HG02571 (cell line): ENCODE results near the gene CARD14.
"Not testable (repeated sequence)": the region's sequence is repeated elsewhere in the genome, so short reads cannot be mapped to it uniquely, and the experiment has no call there.

Experiments used
- ATAC-seq: cut with Tn5 transposase; IDR thresholded peaks from one replicate; pipeline ENCODE4 v1.9.1; 2021; ENCODE audit warnings: mild to moderate bottlenecking, moderate library complexity; ENCODE audit not compliant: unreplicated experiment

Gene CARD14

DNA sequence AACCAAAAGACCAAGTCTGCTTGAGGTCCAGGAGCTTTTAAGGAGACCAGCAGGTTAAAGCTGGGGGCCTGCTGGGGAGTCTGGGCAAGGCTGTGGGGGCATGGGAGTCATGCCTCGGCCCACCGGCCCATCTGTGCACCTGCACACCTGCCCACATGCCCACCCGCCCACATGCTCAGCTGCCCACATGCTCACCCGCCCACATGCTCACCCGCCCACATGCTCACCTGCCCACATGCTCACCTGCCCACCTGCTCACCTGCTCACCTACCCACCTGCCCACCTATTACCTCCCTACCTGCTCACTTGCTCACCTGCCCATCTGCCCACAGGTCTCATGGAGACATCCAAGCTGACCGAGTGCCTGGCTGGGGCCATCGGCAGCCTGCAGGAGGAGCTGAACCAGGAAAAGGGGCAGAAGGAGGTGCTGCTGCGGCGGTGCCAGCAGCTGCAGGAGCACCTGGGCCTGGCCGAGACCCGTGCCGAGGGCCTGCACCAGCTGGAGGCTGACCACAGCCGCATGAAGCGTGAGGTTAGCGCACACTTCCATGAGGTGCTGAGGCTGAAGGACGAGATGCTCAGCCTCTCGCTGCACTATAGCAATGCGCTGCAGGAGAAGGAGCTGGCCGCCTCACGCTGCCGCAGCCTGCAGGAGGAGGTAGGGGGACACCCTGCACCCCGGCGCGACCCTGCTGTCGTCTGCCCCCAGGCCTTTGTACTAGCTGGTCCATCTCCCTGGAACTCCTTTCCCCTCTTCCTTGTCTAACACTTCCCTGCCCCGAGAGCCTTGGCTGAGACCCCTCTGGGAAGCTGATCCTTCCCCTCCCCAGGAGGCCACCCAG, 14.0 kb downstream of the CARD14 start:
- ATAC-seq = no peak

- no peak for ATAC-seq
Observed at GRCh38 chr17:80184423-80184714, 14.5 kb downstream of the CARD14 start.

GRCh38 chr17:80185968-80186367, 16.1 kb downstream of the CARD14 start:
- ATAC-seq = no peak

GRCh38 chr17:80187090-80187489, 17.3 kb downstream of the CARD14 start:
- ATAC-seq = no peak

DNA sequence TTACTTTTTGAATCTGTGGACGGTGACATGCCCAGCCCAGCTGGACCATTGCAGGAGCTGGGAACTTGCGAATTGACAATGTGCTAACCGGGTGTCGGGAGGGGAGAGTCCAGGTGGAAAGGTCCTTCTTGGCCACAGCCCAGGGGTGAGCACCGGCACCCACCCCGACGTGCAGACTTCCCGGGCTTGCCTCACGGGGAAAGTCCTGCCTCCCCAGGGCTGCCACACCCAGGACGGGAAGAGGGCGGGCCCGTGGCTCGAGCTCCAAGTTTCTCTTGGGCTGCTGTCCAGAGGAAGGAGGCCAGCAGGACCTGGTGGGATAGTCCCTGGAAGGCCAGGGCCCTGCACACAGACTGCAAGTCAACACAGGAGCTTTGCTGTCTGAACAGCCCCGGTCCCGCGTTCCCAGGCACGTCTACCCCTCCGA, 17.7 kb downstream of the CARD14 start:
- ATAC-seq = no peak

- ATAC-seq = no peak
Observed at GRCh38 chr17:80189611-80190010, 19.8 kb downstream of the CARD14 start.

DNA sequence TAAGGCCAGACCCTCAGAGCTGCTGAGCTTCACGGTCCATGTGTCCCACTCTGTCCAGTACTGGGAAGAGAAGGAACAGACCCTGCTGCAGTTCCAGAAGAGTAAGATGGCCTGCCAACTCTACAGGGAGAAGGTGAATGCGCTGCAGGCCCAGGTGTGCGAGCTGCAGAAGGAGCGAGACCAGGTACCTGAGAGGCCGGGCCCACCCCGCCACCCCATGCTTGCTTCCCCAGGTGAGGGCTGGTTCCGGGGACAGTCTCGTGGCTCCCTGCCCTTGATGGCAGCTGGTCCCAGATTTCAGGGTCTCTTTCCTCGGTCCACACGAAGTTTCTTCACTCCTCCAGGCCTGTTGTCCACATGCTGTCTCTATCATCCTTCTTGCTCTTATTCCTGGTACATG, 20.9 kb downstream of the CARD14 start:
- no peak for ATAC-seq

- no peak for ATAC-seq
Observed at GRCh38 chr17:80191192-80191591, 21.4 kb downstream of the CARD14 start.

GRCh38 chr17:80191865-80192661, 22.2 kb downstream of the CARD14 start:
- no peak for ATAC-seq

GRCh38 chr17:80195141-80195540, 25.3 kb downstream of the CARD14 start:
- ATAC-seq = no peak

- ATAC-seq = no peak
Observed at GRCh38 chr17:80195671-80196529, 26.1 kb downstream of the CARD14 start.

DNA sequence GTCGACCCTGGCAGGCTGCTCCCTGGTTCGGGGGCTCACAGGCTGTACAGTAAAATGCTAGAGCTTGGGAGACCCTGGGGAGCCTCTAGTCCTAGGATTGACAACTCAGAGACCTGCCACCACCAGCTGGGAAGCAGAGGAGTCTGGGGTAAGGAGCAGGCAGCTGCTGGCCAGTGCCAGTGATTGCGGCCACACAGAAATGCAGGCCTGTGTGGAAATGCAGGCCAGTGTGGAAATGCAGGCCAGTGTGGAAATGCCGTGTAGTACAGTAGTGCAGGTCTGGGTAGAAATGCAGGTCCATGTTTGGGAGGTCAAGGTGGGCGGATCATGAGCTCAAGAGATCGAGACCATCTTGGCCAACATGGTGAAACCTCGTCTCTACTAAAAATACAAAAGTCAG, 26.8 kb downstream of the CARD14 start:
- ATAC-seq = no peak

DNA sequence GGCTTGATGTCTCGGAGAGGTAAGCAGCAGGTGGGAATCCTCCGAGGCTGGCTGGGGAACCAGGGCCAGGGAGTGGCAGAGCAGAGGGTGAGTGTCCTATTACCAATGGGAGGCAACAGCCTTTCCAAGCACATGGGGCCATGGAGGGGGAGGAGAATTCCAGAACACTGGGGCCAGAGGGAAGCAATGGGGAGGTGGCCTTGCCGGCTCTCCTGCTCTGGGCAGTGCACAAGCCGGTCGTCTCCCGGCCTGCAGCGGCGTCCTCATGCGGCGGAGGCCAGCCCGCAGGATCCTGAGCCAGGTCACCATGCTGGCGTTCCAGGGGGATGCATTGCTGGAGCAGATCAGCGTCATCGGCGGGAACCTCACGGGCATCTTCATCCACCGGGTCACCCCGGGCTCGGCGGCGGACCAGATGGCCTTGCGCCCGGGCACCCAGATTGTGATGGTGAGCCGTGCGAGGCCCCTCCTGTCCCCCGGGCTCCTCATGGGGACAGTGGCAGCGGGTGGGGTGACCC, 28.4 kb downstream of the CARD14 start:
- ATAC-seq = no peak

DNA sequence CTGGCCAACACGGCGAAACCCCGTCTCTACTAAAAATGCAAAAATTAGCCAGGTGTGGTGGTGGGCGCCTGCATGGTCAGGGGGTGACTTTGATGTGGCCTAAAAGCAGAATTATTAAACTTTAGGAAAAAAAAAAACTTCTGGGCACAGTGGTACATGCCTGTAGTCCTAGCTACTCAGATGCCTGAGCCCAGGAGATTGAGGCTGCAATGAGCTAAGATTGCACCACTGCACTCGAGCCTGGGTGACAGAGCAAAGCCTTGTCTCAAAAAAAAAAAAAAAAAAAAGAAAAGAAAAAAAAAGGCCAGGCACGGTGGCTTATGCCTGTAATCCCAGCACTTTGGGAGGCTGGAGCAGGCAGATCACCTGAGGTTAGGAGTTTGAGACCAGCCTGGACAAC, 29.5 kb downstream of the CARD14 start:
- ATAC-seq = not testable (repeated sequence)

DNA sequence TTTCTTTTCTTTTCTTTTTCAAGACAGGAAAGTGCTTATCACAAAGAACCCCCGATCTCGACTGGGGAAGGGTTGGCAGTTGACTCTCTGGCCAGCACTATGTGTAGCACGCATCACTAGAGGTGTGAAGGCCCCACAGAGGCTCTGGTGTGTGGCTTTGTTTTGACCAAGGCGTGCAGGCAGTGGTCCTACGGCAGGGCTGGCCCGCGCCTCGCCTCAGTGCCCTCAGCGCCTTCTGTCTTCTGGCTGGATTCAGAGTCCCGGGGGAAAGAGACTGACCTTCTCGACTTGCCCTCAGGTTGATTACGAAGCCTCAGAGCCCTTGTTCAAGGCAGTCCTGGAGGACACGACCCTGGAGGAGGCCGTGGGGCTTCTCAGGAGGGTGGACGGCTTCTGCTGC, 31.6 kb downstream of the CARD14 start:
- no peak for ATAC-seq

GRCh38 chr17:80202197-80202596, 32.4 kb downstream of the CARD14 start:
- no peak for ATAC-seq

DNA sequence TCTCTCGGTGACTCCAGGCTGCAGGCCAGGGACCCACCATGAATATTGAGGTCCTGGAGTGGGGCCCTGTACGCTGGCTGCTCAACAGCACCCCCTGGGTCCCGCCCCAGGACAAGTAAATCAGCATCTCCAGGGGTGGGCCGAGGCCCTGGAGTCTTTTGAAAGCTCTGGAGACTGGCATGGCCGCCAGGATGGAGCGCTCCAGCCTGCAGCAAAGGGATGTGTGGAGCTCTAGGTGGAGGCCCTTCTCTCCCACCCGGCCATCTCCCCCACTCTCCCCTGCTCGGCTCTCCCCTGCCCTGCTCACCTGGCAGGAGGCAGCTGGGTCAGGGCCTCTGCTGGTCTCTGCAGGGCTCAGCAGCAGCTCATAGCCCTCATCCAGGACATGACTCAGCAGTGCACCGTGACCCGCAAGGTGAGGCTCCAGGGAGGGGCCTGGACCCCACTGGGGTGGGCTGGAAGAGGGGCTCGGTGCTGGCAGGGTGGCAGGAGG, 33.7 kb downstream of the CARD14 start:
- no peak for ATAC-seq

- ATAC-seq = no peak
Observed at GRCh38 chr17:80204626-80205468, 35.0 kb downstream of the CARD14 start.

DNA sequence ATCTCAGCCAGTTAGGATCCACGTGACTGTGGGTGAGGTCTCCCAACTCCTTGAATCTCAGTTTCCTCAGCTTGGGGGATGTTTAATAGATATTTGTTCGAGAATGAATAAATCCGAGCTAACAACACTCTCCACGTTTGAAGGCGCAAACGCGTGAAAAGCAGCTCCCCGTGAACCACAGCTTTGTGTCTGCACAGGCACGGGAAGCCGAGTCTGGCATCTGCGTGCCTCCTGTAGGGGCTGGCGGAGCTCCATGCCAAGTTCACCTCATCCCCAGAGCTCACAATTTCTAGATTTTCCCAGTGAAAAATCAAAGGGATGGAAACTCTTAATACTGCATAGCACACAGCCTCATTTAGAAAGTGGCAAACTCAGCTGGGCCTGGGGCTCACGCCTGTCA, 36.0 kb downstream of the CARD14 start:
- ATAC-seq = no peak

- no peak for ATAC-seq
Observed at GRCh38 chr17:80208050-80208449, 38.2 kb downstream of the CARD14 start.
